ENCODE data around the gene SETBP1. TPM values are rescaled to one million over a fixed set of nuclear protein-coding genes. Genes with fewer than 3 reads are reported as not detected.

SETBP1 gene
- total RNA-seq, 1 experiment from 2014 or later, result 0.05 TPM

- POLR2A ChIA-PET, result no interaction called here
- Histone ChIP-seq H4K20me1 (ENCODE audit: insufficient read depth) (no peaks in the 10 kb centered on the region), H3K4me1 (ENCODE audit: control insufficient read depth in 1 of 2, insufficient read depth in 2 of 2, low read length in 2 of 2) (no peaks in the 10 kb centered on the region), H3K27ac (ENCODE audit: low read depth, low read length) (no peak overlapping the region), H3K9me3 (ENCODE audit: control insufficient read depth in 1 of 2, insufficient read depth in 1 of 2, low read depth in 1 of 2, low read length in 2 of 2) (peaks cover 0 to 18% of the 10 kb centered on the region in 2 experiments; a peak in 2 of 4 replicates), H3K79me2 (ENCODE audit: insufficient read depth, low read length) (no peaks in the 10 kb centered on the region), H3K9me2 (ENCODE audit: insufficient read depth) (no peaks in the 10 kb centered on the region), H3K9ac (ENCODE audit: low read length) (no peak overlapping the region), H3K27me3 (ENCODE audit: insufficient read depth, low read length) (no peaks in the 10 kb centered on the region), H3K4me3 (replicated peaks in 1 of 2; ENCODE audit: low read depth in 1 of 2, low read length in 2 of 2) (no peak overlapping the region), H2AFZ (ENCODE audit: low read depth, low read length, poor library complexity, severe bottlenecking) (no peak overlapping the region), H3K36me3 (ENCODE audit: control insufficient read depth in 1 of 2, insufficient read depth in 2 of 2, low read length in 2 of 2) (no peaks in the 10 kb centered on the region), H3K4me2 (ENCODE audit: low read length) (no peak overlapping the region)
- CTCF ChIA-PET, result no interaction called here
- TF ChIP-seq CBX3 (IDR thresholded peaks at IDR 0.05; ENCODE audit: low read depth) (no peak), YY1 (IDR thresholded peaks at IDR 0.05; ENCODE audit: extremely low read depth, insufficient replicate concordance, low read depth, low read length) (no peak), ZFX (IDR thresholded peaks at IDR 0.05) (no peak), ZBTB33 (IDR thresholded peaks at IDR 0.05; ENCODE audit: extremely low read depth, insufficient replicate concordance, low read length) (no peak), EGR1 (IDR thresholded peaks at IDR 0.05; ENCODE audit: low read depth) (no peak), MAX (IDR thresholded peaks at IDR 0.05) (no peak), SRF (IDR thresholded peaks at IDR 0.05; ENCODE audit: low read depth) (no peak), ZNF274 (IDR thresholded peaks at IDR 0.05; ENCODE audit: low read depth, low read length) (no peak), CTCF (IDR thresholded peaks at IDR 0.05 in 2 of 3, conservative IDR thresholded peaks at IDR 0.05 in 1 of 3; ENCODE audit: borderline replicate concordance in 1 of 3, insufficient read depth in 1 of 3, low read depth in 2 of 3, low read length in 2 of 3) (no peak), CEBPB (IDR thresholded peaks at IDR 0.05; ENCODE audit: low read depth) (no peak), REST (IDR thresholded peaks at IDR 0.05; ENCODE audit: low read depth) (no peak), SP1 (IDR thresholded peaks at IDR 0.05; ENCODE audit: low read depth) (no peak)
- DNase-seq (ENCODE audit: low read depth, low spot score), result no peak
- RAD21 ChIA-PET (ENCODE audit: low non-redundant PET in 1 of 2, low total read pairs in 2 of 2, uncharacterized antibody in 2 of 2, unreplicated experiment in 2 of 2), result no interaction called here
- intact Hi-C loops (cut with micrococcal nuclease), result no loop called here
- no peak for ATAC-seq
- no TSS peak for BruUV-seq (replicated peaks)
Observed at GRCh38 chr18:44941516-44941915, 260.8 kb downstream of the SETBP1 start.
